K562 (cell line): Measurements from ENCODE around the gene FREM1.

Source experiments
- ELF1 ChIP-seq: fragments of 200-800 bp; sonication (Bioruptor generic); IDR thresholded peaks from 2 replicates; pipeline ENCODE4 v1.6.1; 2016; ENCODE audit warnings: missing genetic modification characterization, missing compliant biosample characterization
- L3MBTL2 ChIP-seq: fragments of 450-650 bp; IDR thresholded peaks from 2 replicates; pipeline ENCODE4 v1.6.1; 2016; ENCODE audit warnings: mild to moderate bottlenecking, moderate library complexity
- SMARCC2 ChIP-seq: fragments of 450-650 bp; IDR thresholded peaks from 2 replicates; pipeline ENCODE4 v1.6.1; 2017; ENCODE audit warnings: antibody characterized with exemption, moderate library complexity, mild to moderate bottlenecking, low read depth
- TEAD4 ChIP-seq, 2 experiments: sonication (generic) in 1 of 2; formaldehyde crosslinking in 1 of 2; IDR thresholded peaks; 2 replicates each; pipeline versions ENCODE4 v1.6.1 to v1.8.0; 2012 to 2022; ENCODE audit warnings: borderline replicate concordance in 1 of 2, inconsistent platforms in 1 of 2, low read length in 1 of 2, mild to moderate bottlenecking in 1 of 2, missing genetic modification reagents in 1 of 2
- TF ChIP-seq, protein P1 (sequence below), 3 experiments: IDR thresholded peaks in 2 of 3; conservative IDR thresholded peaks in 1 of 3; 2 replicates each; pipeline ENCODE4 v1.5.1; 2011 to 2012; ENCODE audit warnings: low read length in 3 of 3, mild to moderate bottlenecking in 3 of 3, control low read depth in 2 of 3, improper control_type of control experiment in 1 of 3, inconsistent platforms in 1 of 3, low read depth in 1 of 3, mixed read lengths in 1 of 3, moderate library complexity in 1 of 3; ENCODE audit not compliant: insufficient read depth in 2 of 3
- TF ChIP-seq, protein P2 (sequence below): fragments of 450-650 bp; formaldehyde crosslinking; IDR thresholded peaks from 2 replicates; pipeline ENCODE4 v1.4.0; 2022; ENCODE audit warnings: missing genetic modification characterization

DNA sequence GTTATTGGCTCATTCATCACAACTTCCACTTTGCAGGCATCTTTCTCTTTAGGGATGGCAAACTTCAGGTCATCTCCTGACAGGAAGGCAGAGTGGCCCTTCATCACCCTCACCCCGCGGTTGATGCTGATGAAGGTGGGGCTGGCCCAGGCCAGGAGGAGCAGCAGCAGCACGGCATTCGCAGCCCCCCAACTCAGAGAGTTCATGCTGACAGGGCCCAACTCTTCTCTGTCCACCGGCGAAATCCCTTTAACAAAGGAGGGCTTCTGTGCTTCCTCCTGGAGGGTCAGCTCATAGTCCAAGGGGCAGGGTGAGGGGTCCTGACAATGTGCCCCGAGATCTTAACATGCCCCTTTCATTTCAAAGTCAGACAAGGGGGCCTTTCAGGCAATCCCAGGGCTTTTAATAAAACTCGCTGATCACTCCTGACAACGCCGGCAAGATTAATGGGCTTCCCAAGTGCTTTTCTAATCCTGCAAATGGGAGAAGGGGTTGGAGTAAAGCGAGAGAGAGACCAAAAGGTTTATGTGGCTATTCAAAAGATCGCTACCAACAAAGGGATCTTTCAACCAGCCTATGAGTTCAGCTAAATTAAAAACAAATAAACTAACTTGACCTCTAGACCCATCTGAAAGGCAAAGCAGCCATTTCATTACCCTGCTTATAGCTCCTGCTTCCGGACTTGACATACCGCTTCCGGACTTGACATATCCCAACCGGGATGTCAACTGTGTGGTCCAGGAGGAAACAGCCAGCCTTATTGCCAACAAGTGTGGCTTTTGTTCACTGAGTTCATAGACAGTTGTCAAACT lies 41.2 kb downstream of the FREM1 start:
- no peak for TF ChIP-seq TEAD4 (IDR thresholded peaks at IDR 0.05; ENCODE audit: low read length)
- TF ChIP-seq TEAD4 (CRISPR knock-in tag; IDR thresholded peaks at IDR 0.05; ENCODE audit: borderline replicate concordance): no peak
- no peak for TF ChIP-seq ELF1
- no peak for TF ChIP-seq L3MBTL2
- TF ChIP-seq SMARCC2: no peak
- TF ChIP-seq, protein P1, sequence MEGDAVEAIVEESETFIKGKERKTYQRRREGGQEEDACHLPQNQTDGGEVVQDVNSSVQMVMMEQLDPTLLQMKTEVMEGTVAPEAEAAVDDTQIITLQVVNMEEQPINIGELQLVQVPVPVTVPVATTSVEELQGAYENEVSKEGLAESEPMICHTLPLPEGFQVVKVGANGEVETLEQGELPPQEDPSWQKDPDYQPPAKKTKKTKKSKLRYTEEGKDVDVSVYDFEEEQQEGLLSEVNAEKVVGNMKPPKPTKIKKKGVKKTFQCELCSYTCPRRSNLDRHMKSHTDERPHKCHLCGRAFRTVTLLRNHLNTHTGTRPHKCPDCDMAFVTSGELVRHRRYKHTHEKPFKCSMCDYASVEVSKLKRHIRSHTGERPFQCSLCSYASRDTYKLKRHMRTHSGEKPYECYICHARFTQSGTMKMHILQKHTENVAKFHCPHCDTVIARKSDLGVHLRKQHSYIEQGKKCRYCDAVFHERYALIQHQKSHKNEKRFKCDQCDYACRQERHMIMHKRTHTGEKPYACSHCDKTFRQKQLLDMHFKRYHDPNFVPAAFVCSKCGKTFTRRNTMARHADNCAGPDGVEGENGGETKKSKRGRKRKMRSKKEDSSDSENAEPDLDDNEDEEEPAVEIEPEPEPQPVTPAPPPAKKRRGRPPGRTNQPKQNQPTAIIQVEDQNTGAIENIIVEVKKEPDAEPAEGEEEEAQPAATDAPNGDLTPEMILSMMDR (IDR thresholded peaks at IDR 0.05 in 2 of 3, conservative IDR thresholded peaks at IDR 0.05 in 1 of 3; ENCODE audit: insufficient read depth in 2 of 3, low read depth in 1 of 3, low read length in 3 of 3): no peak
- TF ChIP-seq, protein P2, sequence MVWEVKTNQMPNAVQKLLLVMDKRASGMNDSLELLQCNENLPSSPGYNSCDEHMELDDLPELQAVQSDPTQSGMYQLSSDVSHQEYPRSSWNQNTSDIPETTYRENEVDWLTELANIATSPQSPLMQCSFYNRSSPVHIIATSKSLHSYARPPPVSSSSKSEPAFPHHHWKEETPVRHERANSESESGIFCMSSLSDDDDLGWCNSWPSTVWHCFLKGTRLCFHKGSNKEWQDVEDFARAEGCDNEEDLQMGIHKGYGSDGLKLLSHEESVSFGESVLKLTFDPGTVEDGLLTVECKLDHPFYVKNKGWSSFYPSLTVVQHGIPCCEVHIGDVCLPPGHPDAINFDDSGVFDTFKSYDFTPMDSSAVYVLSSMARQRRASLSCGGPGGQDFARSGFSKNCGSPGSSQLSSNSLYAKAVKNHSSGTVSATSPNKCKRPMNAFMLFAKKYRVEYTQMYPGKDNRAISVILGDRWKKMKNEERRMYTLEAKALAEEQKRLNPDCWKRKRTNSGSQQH: no peak
